Measurements from ENCODE around the gene GABRD. TPM values are rescaled to one million over a fixed set of nuclear protein-coding genes. Genes with fewer than 3 reads are reported as not detected.
"Not testable (repeated sequence)": the region's sequence is repeated elsewhere in the genome, so short reads cannot be mapped to it uniquely, and the experiment has no call there.

The GABRD gene
- total and polyA plus RNA-seq, 7 donors: 0.05 to 0.66 (median 0.35) TPM; not detected in 3

- H3K4me3 ChIP-seq: no peak overlapping the region
- intact Hi-C loops (cut with DNase I): no loop called here
- 91 to 94% (median 92%) methylated on average over 39 to 42 of the region's 42 CpGs for WGBS, 3 donors
- peaks cover 0 to 12% (median 3%) of the 10 kb centered on the region in 3 donors for H3K27me3 ChIP-seq (ENCODE audit: insufficient read depth in 3 of 3, low read length in 2 of 3)
- no peaks in the 10 kb centered on the region for H3K36me3 ChIP-seq (ENCODE audit: insufficient read depth in 1 of 2, low read depth in 1 of 2)
- ATAC-seq: no peak
- no peak for TF ChIP-seq CTCF (IDR thresholded peaks at IDR 0.05)
- H3K27ac ChIP-seq: no peak overlapping the region
- DNase-seq: no peak
- H3K9me3 ChIP-seq: no peaks in the 10 kb centered on the region
- H3K4me1 ChIP-seq: no peaks in the 10 kb centered on the region
Observed at GRCh38 chr1:1980467-1981141, 38.5 kb upstream of the GABRD start.

DNA sequence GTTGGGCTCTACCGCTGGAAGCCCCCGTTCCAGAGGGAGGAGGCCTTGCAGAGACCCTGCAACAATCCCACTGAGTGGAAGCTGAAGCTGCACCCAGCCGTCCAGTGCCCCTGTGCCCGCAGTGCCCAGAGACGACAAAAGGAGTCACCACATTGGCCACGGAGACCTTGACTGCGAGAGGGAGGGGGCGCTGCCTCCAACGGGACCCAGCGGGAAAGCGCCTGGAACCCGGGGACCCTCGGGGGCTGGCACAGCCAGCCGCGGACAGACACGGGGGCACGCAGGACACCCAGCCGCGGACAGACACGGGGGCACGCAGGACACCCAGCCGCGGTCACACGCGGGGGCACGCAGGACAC lies 38.0 kb upstream of the GABRD start:
- Histone ChIP-seq H3K4me3 (no peak overlapping the region), H3K4me1 (no peaks in the 10 kb centered on the region), H3K36me3 (ENCODE audit: insufficient read depth in 1 of 2, low read depth in 1 of 2) (no peaks in the 10 kb centered on the region), H3K27ac (no peak overlapping the region), H3K27me3 (ENCODE audit: insufficient read depth in 3 of 3, low read length in 2 of 3) (peaks cover 0 to 12% (median 3%) of the 10 kb centered on the region in 3 donors), H3K9me3 (no peaks in the 10 kb centered on the region)
- 93 to 95% (median 94%) methylated on average over 24 to 26 of the region's 26 CpGs for WGBS, 3 donors
- TF ChIP-seq CTCF (IDR thresholded peaks at IDR 0.05): no peak
- intact Hi-C loops (cut with DNase I): no loop called here
- DNase-seq (no peak), ATAC-seq (no peak)

- 90 to 98% (median 98%) methylated on average over 63 to 70 of the region's 73 CpGs for WGBS, 3 donors
- intact Hi-C loops (cut with DNase I): not testable (repeated sequence)
- peaks cover 0 to 17% (median 3%) of the 10 kb centered on the region in 3 donors for H3K27me3 ChIP-seq (ENCODE audit: insufficient read depth in 3 of 3, low read length in 2 of 3)
Observed at GRCh38 chr1:1981631-1982327, 37.4 kb upstream of the GABRD start.

DNA sequence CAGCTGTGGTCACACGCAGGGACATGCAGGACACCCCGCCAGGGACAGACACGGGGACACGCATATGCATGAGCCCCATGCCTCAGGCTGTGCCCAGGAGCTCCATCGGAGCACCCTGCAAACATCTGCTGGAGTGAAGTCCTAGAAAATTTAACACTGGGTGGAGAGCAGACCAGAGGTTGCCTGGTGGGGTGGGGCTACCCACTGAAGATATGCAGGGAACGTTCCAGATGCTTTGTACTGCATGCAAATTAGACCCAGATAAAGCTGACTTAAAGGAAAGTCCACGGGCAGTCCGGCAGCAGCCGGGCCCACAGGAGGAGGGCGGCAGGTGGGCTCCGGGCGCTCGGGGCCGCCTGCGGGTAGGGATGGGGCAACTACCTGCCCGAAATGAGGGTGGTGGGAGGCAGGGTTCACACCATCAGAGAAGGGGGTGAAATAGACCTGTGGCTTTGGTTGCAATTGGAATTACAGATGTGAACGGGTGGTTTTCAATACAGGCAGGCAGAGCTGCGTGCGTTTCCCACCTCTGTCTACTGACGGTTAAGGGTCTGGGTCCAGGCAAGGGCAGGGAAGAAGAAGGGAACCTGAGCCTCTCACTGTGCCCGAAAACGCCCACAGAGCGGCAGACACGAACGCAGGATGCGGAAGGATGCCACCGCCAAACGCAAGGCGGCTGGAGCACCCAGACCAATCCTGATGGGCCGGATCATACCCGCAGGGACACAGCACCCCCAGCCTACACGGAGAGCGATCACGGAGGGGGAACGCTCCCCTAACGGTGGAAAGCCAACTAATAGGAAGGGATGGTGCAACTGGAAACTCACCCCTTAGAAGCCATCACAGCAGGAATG lies 36.5 kb upstream of the GABRD start:
- 76 to 84% (median 79%) methylated on average over 31 to 36 of the region's 36 CpGs for WGBS, 3 donors
- peaks cover 0 to 25% (median 0%) of the 10 kb centered on the region in 3 donors for H3K27me3 ChIP-seq (ENCODE audit: insufficient read depth in 3 of 3, low read length in 2 of 3)
- H3K9me3 ChIP-seq: no peaks in the 10 kb centered on the region
- no peak for DNase-seq
- intact Hi-C loops (cut with DNase I): no loop called here
- H3K27ac ChIP-seq: no peak overlapping the region
- TF ChIP-seq CTCF (IDR thresholded peaks at IDR 0.05): no peak
- no peak for ATAC-seq
- H3K4me1 ChIP-seq: no peaks in the 10 kb centered on the region
- H3K36me3 ChIP-seq (ENCODE audit: insufficient read depth in 1 of 2, low read depth in 1 of 2): no peaks in the 10 kb centered on the region
- no peak overlapping the region for H3K4me3 ChIP-seq

More at GRCh38 chr1:1981631-1982327, 37.4 kb upstream of the GABRD start:
- H3K27ac ChIP-seq; DNase-seq; ATAC-seq; H3K4me1 ChIP-seq; H3K4me3 ChIP-seq; H3K36me3 ChIP-seq (ENCODE audit: insufficient read depth in 1 of 2, low read depth in 1 of 2); H3K9me3 ChIP-seq: not testable (repeated sequence)
